PC-3 (cell line): ENCODE data around the gene SLC6A3. TPM values are rescaled to one million over a fixed set of nuclear protein-coding genes. Genes with fewer than 3 reads are reported as not detected.

Experiments used
- ATAC-seq: fragments of 200-7000 bp; cut with Tn5 transposase; 2 replicates; pipeline ENCODE4 v1.9.1; 2020; ENCODE audit warnings: mild to moderate bottlenecking, moderate library complexity
- Bru-seq: library from RNA; stranded (reverse); fragments of 400-500 nt; gene quantifications from one replicate; lab custom pipeline; 2021; lab: Mats Ljungman, UMichigan
- BruChase-seq, 2 experiments: library from RNA; stranded (reverse); fragments of 400-500 nt; gene quantifications; one replicate each; lab custom pipeline; 2021; lab: Mats Ljungman, UMichigan
- BruUV-seq: library from RNA; stranded (reverse); fragments of 400-500 nt; replicated peaks from 2 replicates; lab custom pipeline; 2021; lab: Mats Ljungman, UMichigan
- CTCF ChIA-PET: fragments of 300-600 bp; sonication (Branson Sonifier 250); formaldehyde crosslinking; loops from one replicate; lab custom pipeline; 2022; ENCODE audit warnings: antibody characterized with exemption; lab: Charles Lee
- POLR2A ChIA-PET: fragments of 300-600 bp; sonication (Branson Sonifier 250); formaldehyde crosslinking; loops from one replicate; lab custom pipeline; 2022; ENCODE audit warnings: antibody characterized with exemption; ENCODE audit not compliant: unreplicated experiment; lab: Charles Lee
- DNase-seq: peaks from one replicate; pipeline ENCODE4 v3.0.0-alpha.2; 2015
- H2AFZ ChIP-seq: fragments of 300-600 bp; sonication (generic); 2 replicates; pipeline ENCODE4 v1.6.0; 2016; ENCODE audit warnings: antibody characterized with exemption, low read length
- H3F3A ChIP-seq: fragments of 300-600 bp; sonication (generic); one replicate; pipeline ENCODE4 v1.6.0; 2017; ENCODE audit warnings: antibody characterized with exemption, low read length, control low read depth, mild to moderate bottlenecking; ENCODE audit not compliant: unreplicated experiment
- H3K27ac ChIP-seq: fragments of 300-600 bp; sonication (generic); 2 replicates; pipeline ENCODE4 v1.5.1; 2016; ENCODE audit warnings: mild to moderate bottlenecking, low read length
- H3K27me3 ChIP-seq: fragments of 300-600 bp; sonication (generic); 2 replicates; pipeline ENCODE4 v1.6.1; 2016; ENCODE audit warnings: low read length, mixed read lengths
- H3K36me3 ChIP-seq: fragments of 300-600 bp; sonication (generic); 2 replicates; pipeline ENCODE4 v1.6.1; 2016; ENCODE audit warnings: low read depth, mixed run types, low read length, mixed read lengths
- H3K4me1 ChIP-seq: fragments of 300-600 bp; sonication (generic); 2 replicates; pipeline ENCODE4 v1.5.1; 2016; ENCODE audit warnings: low read length; ENCODE audit not compliant: insufficient read depth
- H3K4me2 ChIP-seq: fragments of 300-600 bp; sonication (generic); 2 replicates; pipeline ENCODE4 v1.6.0; 2016; ENCODE audit warnings: low read length
- H3K4me3 ChIP-seq: fragments of 300-600 bp; sonication (generic); 2 replicates; pipeline ENCODE4 v1.5.1; 2016; ENCODE audit warnings: mild to moderate bottlenecking, low read length, mixed read lengths
- H3K79me2 ChIP-seq: fragments of 300-600 bp; sonication (generic); 2 replicates; pipeline ENCODE4 v1.6.1; 2017; ENCODE audit warnings: low read length, mixed read lengths
- H3K9ac ChIP-seq: fragments of 300-600 bp; sonication (generic); 2 replicates; pipeline ENCODE4 v1.6.0; 2016; ENCODE audit warnings: mild to moderate bottlenecking, low read length
- H3K9me2 ChIP-seq: fragments of 300-600 bp; sonication (generic); replicated peaks from 2 replicates; pipeline ENCODE4 v1.6.1; 2016; ENCODE audit warnings: mixed run types, low read length, mixed read lengths
- H3K9me3 ChIP-seq: fragments of 300-600 bp; sonication (generic); 2 replicates; pipeline ENCODE4 v1.6.1; 2016; ENCODE audit warnings: low read length, mixed read lengths
- H4K20me1 ChIP-seq: fragments of 300-600 bp; sonication (generic); 2 replicates; pipeline ENCODE4 v1.6.1; 2016; ENCODE audit warnings: low read length, mixed read lengths
- CTCF ChIP-seq: fragments of 300-600 bp; sonication (generic); conservative IDR thresholded peaks from 2 replicates; pipeline ENCODE4 v1.5.1; 2017; ENCODE audit warnings: antibody characterized with exemption, low read depth, mild to moderate bottlenecking, low read length
- EZH2 ChIP-seq: fragments of 300-600 bp; sonication (generic); IDR thresholded peaks from one replicate; pipeline ENCODE4 v1.6.1; 2017; ENCODE audit warnings: antibody characterized with exemption, mild to moderate bottlenecking, low read length; ENCODE audit not compliant: unreplicated experiment
- EZH2phosphoT487 ChIP-seq: fragments of 300-600 bp; sonication (generic); IDR thresholded peaks from 2 replicates; pipeline ENCODE4 v1.6.1; 2018; ENCODE audit warnings: mild to moderate bottlenecking, antibody characterized with exemption, low read length, borderline replicate concordance
- intact Hi-C: fragments of 100-400 bp; cut with micrococcal nuclease; formaldehyde crosslinking; loops from 2 replicates; pipeline ENCODE4 v1.9.0; 2023
- long read RNA-seq: library from polyadenylated mRNA; unstranded; transcript quantifications from one replicate; pipeline ENCODE4 v2.0.0, GENCODE V29; 2021; ENCODE audit not compliant: unreplicated experiment
- total RNA-seq: library from RNA; depleted of rRNA; stranded (reverse); fragments of >200 nt; gene quantifications from 2 replicates; pipeline ENCODE4 v1.2.3, GENCODE V29; 2014; rRNA removed

SLC6A3 gene
- total RNA-seq (not detected in 2 replicates), Bru-seq, nascent RNA (percentile 3 among the genes with signal in this experiment), BruChase-seq, experiment 1, labeled RNA remaining after a 6-hour chase (percentile 24 among the genes with signal in this experiment), BruChase-seq, experiment 2, labeled RNA remaining after a 2-hour chase (percentile 17 among the genes with signal in this experiment)
- long read RNA-seq, partial matches to known transcripts = 0 of 1 reads
- long read RNA-seq, other reads (novel, unspliced or antisense) = 1 of 1 reads

- Histone ChIP-seq H3K4me1 (no peaks in the 10 kb centered on the region), H3K9me3 (no peaks in the 10 kb centered on the region), H3K4me3 (no peak within 1 kb of the TSS), H3K9ac (no peak within 1 kb of the TSS), H3F3A (no peaks in the 10 kb centered on the region), H3K27me3 (peaks cover 22% of the 10 kb centered on the region; the same call in 1 of the 2 replicates), H3K4me2 (no peak within 1 kb of the TSS), H3K27ac (no peak within 1 kb of the TSS), H4K20me1 (no peaks in the 10 kb centered on the region), H3K79me2 (no peaks in the 10 kb centered on the region), H2AFZ (no peak within 1 kb of the TSS), H3K36me3 (no peaks in the 10 kb centered on the region), H3K9me2 (no peaks in the 10 kb centered on the region)
- intact Hi-C loops = no loop called here
- CTCF ChIA-PET = no interaction called here
- TF ChIP-seq EZH2phosphoT487 (no peak), EZH2 (no peak)
- DNase-seq (no peak), ATAC-seq (no peak)
- POLR2A ChIA-PET = no interaction called here
- no TSS peak for BruUV-seq
Measured at GRCh38 chr5:1445313-1445688, at the start of gene SLC6A3. TSS of gene SLC6A3 (minus strand) at chr5:1445440. CDS start at chr5:1443197, 2,243 bp downstream.

DNA sequence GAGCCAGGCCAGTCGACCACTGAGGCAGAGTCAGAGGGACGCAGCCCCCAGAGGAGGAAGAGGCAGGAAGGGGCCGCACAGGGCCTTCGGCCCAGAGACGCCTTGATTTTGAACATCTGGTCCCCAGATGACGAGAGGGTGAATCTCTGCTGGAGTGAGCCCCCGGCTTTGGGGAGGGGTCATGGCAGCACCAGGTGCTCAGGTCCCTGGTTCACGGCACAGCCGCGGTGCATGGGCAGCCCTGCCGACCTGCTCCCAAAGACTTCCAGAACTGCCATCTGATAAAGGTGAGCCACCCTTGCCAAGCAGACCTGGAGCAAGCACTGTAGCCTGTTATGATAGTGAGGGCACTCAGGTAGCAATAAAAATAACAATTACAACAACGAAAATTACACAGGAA, 48.7 kb upstream of the SLC6A3 start:
- Histone ChIP-seq H3K27me3 (no peaks in the 10 kb centered on the region), H3K36me3 (peaks cover 64% of the 10 kb centered on the region), H3K79me2 (peaks cover 45% of the 10 kb centered on the region), H3K9me3 (no peaks in the 10 kb centered on the region), H3K9me2 (no peaks in the 10 kb centered on the region), H3K4me3 (no peak overlapping the region), H4K20me1 (peaks cover 20% of the 10 kb centered on the region; the same call in 1 of the 2 replicates), H3K9ac (no peak overlapping the region), H3K4me2 (no peak overlapping the region), H3K27ac (no peak overlapping the region), H3K4me1 (peaks cover 10% of the 10 kb centered on the region), H3F3A (no peaks in the 10 kb centered on the region), H2AFZ (no peak overlapping the region)
- ATAC-seq = no peak
- BruUV-seq = no TSS peak
- ChIA-PET POLR2A (no interaction called here), CTCF (no interaction called here)
- TF ChIP-seq EZH2 (no peak), EZH2phosphoT487 (no peak), CTCF (no peak)
- DNase-seq = no peak
- intact Hi-C loops = no loop called here

- peaks cover 39% of the 10 kb centered on the region for H3K79me2 ChIP-seq
- H3K9ac ChIP-seq = no peak overlapping the region
- no peaks in the 10 kb centered on the region for H3K9me2 ChIP-seq
- no peak for DNase-seq
- ATAC-seq = no peak
- H3K27ac ChIP-seq = no peak overlapping the region
- TF ChIP-seq CTCF (no peak), EZH2phosphoT487 (no peak), EZH2 (no peak)
- no peak overlapping the region for H3K4me2 ChIP-seq
- peaks cover 12% of the 10 kb centered on the region for H3K4me1 ChIP-seq
- H3K27me3 ChIP-seq = no peaks in the 10 kb centered on the region
- no TSS peak for BruUV-seq
- POLR2A ChIA-PET = no interaction called here
- no peaks in the 10 kb centered on the region for H3F3A ChIP-seq
- intact Hi-C loops = no loop called here
- H3K4me3 ChIP-seq = no peak overlapping the region
- H4K20me1 ChIP-seq = peaks cover 16% of the 10 kb centered on the region; the same call in 1 of the 2 replicates
- CTCF ChIA-PET = no interaction called here
- peaks cover 64% of the 10 kb centered on the region for H3K36me3 ChIP-seq
- no peaks in the 10 kb centered on the region for H3K9me3 ChIP-seq
- H2AFZ ChIP-seq = no peak overlapping the region
Measured at GRCh38 chr5:1493413-1493812, 48.2 kb upstream of the SLC6A3 start.
